ENCODE measurements around the gene MORF4L1. TPM values are rescaled to one million over a fixed set of nuclear protein-coding genes. Genes with fewer than 3 reads are reported as not detected.
"Not testable (repeated sequence)": the region's sequence is repeated elsewhere in the genome, so short reads cannot be mapped to it uniquely, and the experiment has no call there.

Gene MORF4L1
- total RNA-seq, 1 donor from 2014 or later: 491 TPM

GRCh38 chr15:78841376-78841706 is 31.3 kb upstream of the MORF4L1 start:
- Mint-ChIP-seq H3K9me3 (ENCODE audit: low read depth) (no peaks in the 10 kb centered on the region), H3K27me3 (ENCODE audit: low read depth) (peaks cover 2% of the 10 kb centered on the region), H3K4me3 (ENCODE audit: unreplicated experiment) (no peak overlapping the region), H3K36me3 (ENCODE audit: low read depth) (no peaks in the 10 kb centered on the region), H3K4me1 (ENCODE audit: low read depth) (peaks cover 25% of the 10 kb centered on the region), H3K27ac (ENCODE audit: unreplicated experiment) (no peak overlapping the region)
- DNase-seq (ENCODE audit: low spot score): no peak
- no peak for TF ChIP-seq CTCF (IDR thresholded peaks at IDR 0.05)

- peaks cover 2% of the 10 kb centered on the region for H3K27me3 Mint-ChIP-seq (ENCODE audit: low read depth)
- no peak for DNase-seq (ENCODE audit: low spot score)
- TF ChIP-seq CTCF (IDR thresholded peaks at IDR 0.05): no peak
- H3K36me3 Mint-ChIP-seq (ENCODE audit: low read depth): no peaks in the 10 kb centered on the region
- no peak overlapping the region for H3K27ac Mint-ChIP-seq (ENCODE audit: unreplicated experiment)
- H3K4me3 Mint-ChIP-seq (ENCODE audit: unreplicated experiment): no peak overlapping the region
- peaks cover 25% of the 10 kb centered on the region for H3K4me1 Mint-ChIP-seq (ENCODE audit: low read depth)
- H3K9me3 Mint-ChIP-seq (ENCODE audit: low read depth): no peaks in the 10 kb centered on the region
These were observed 30.8 kb upstream of the MORF4L1 start for GRCh38 chr15:78841891-78842290.

GRCh38 chr15:78842519-78842918 is 30.2 kb upstream of the MORF4L1 start:
- Mint-ChIP-seq H3K27ac (ENCODE audit: unreplicated experiment) (no peak overlapping the region), H3K9me3 (ENCODE audit: low read depth) (no peaks in the 10 kb centered on the region), H3K27me3 (ENCODE audit: low read depth) (peaks cover 2% of the 10 kb centered on the region), H3K36me3 (ENCODE audit: low read depth) (no peaks in the 10 kb centered on the region), H3K4me1 (ENCODE audit: low read depth) (peaks cover 25% of the 10 kb centered on the region), H3K4me3 (ENCODE audit: unreplicated experiment) (no peak overlapping the region)
- no peak for TF ChIP-seq CTCF (IDR thresholded peaks at IDR 0.05)
- no peak for DNase-seq (ENCODE audit: low spot score)

GRCh38 chr15:78846906-78847305 is 25.8 kb upstream of the MORF4L1 start:
- H3K27me3 Mint-ChIP-seq (ENCODE audit: low read depth); H3K9me3 Mint-ChIP-seq (ENCODE audit: low read depth); DNase-seq (ENCODE audit: low spot score); H3K27ac Mint-ChIP-seq (ENCODE audit: unreplicated experiment); H3K4me3 Mint-ChIP-seq (ENCODE audit: unreplicated experiment); H3K36me3 Mint-ChIP-seq (ENCODE audit: low read depth); H3K4me1 Mint-ChIP-seq (ENCODE audit: low read depth): not testable (repeated sequence)

- not testable (repeated sequence) for H3K36me3 Mint-ChIP-seq (ENCODE audit: low read depth); H3K4me3 Mint-ChIP-seq (ENCODE audit: unreplicated experiment)
These were observed 25.2 kb upstream of the MORF4L1 start for GRCh38 chr15:78847387-78847906.

GRCh38 chr15:78850352-78850751 is 22.3 kb upstream of the MORF4L1 start:
- Mint-ChIP-seq H3K9me3 (ENCODE audit: low read depth) (peaks cover 3% of the 10 kb centered on the region), H3K27ac (ENCODE audit: unreplicated experiment) (no peak overlapping the region), H3K4me1 (ENCODE audit: low read depth) (peaks cover 12% of the 10 kb centered on the region), H3K27me3 (ENCODE audit: low read depth) (no peaks in the 10 kb centered on the region), H3K36me3 (ENCODE audit: low read depth) (peaks cover 6% of the 10 kb centered on the region), H3K4me3 (ENCODE audit: unreplicated experiment) (no peak overlapping the region)
- no peak for DNase-seq (ENCODE audit: low spot score)
- no peak for TF ChIP-seq CTCF (IDR thresholded peaks at IDR 0.05)

More at GRCh38 chr15:78847387-78847906, 25.2 kb upstream of the MORF4L1 start:
- not testable (repeated sequence) for H3K4me1 Mint-ChIP-seq (ENCODE audit: low read depth); H3K27ac Mint-ChIP-seq (ENCODE audit: unreplicated experiment); H3K27me3 Mint-ChIP-seq (ENCODE audit: low read depth); DNase-seq (ENCODE audit: low spot score); H3K9me3 Mint-ChIP-seq (ENCODE audit: low read depth)
